MV-4-11 (cell line): ENCODE data around the gene RANBP10.
A peak's percentile ranks its signal among the peaks of the same experiment; 100 is the strongest.

Source experiments
- DNase-seq: peaks from one replicate; lab custom pipeline; 2025; lab: John Stamatoyannopoulos, UW

The RANBP10 gene

DNA sequence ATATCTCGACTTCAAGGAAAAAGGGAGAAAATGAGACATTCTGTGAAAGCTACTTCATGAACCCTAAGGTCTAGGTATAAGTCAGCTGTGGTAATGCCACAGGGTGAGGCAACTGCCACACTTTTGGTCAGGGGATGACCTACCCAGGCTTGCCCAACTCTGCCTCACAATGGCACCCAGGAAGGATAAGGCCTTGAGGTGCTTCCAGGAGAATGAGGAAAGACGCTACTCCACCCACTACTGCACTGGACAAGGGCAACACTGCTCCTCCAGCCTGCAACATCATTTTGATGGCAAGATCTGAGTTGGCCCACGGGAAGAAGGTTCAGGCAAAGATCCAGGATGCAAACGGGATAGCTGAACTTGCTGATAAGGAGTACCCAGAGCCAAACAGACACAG is 65.2 kb downstream of the RANBP10 start:
- no peak for DNase-seq

DNA sequence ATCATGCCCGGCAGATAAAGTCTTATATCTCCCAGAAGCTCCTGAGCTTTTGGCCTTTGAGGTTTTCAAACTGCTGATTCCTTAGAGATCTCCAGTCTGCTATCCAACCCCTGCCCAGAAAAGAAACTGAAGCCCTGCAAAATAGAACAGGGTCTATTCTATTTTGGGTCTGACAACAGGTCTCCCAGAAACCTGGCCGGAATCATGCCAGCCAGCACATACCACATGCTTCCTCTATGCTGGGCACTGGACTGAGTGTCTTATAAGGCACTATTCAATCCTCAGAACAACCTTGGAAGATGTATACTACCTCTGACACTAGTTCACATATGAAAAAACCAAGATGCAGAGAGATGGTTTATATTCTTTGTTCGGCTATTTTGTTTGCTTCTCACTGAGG is 66.0 kb downstream of the RANBP10 start:
- no peak for DNase-seq

DNA sequence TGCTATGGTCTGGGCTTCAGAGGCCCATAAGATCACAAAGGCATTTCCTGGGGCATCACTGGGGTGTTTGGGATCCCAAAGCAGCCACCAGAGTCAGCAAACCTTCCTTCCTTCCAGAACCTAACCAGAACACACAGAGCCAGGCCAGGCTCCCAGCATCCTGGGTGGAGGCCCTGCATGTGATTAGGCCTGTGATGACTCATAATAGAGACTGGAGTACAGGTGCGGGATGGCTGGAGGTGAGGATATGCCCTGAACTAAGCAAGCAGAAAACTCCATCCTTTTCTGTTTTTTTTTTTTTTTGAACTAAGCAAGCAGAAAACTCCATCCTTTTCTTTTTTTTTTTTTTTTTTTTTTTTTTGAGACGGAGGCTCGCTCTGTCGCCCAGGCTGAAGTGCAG is 69.5 kb downstream of the RANBP10 start:
- DNase-seq, result no peak

DNA sequence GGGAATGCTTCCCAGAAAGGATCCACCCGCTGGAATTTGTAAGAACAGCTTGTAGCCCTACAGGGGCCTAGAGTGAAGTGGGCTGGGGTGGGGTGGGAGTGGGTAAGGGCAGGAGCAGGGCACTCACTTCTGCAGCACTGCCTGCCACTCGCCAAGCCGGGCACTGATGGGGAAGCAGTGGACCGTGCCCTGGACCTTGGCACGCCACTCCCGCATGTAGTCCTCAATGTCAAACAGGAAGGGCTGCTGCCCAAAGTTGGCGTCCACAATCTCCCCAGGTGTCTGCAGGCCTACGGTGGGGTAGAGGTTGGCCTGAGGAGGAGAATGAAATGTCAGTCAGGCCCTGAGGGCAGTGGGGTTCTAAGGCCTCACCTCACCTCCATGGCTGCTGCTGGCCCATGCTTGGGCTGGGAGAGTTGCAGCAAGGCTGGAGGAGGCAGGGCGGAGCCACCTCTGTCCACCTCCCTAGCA is 71.6 kb downstream of the RANBP10 start:
- no peak for DNase-seq

DNA sequence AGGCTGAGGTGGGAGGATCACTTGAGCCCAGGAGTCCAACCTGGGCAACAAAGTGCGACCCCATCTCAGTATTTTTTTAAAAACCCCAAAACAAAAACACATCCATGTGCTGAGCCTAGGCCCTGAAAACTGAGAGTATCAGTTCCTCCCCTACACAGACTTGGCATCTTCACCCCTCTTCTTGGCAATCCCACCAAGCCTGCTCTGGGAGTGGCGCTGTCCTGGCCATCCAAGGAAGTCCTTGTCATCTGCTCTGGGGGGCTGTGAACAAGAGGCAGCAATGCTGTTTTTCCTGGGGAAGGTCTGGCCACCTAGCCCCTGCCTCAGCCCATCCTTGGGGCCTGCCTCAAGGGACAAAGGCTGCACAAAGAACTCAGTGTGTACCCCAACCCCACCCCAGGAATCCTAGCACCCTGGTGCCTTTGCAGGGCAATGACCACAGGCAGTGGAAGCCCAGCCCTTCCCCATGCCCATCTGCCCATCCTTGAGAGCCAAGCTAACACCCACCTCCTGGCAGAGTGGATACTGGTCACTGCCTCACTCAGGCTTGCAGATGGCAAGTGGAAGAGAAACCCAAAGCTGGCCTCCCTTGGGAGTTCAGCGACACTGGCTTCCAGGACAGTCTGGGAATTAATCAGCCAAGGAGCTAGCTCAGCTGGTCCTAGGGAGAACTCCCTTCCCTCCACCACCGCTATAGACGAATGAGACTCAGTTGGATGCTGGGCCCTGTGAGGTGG is 72.5 kb downstream of the RANBP10 start:
- DNase-seq, result no peak

DNA sequence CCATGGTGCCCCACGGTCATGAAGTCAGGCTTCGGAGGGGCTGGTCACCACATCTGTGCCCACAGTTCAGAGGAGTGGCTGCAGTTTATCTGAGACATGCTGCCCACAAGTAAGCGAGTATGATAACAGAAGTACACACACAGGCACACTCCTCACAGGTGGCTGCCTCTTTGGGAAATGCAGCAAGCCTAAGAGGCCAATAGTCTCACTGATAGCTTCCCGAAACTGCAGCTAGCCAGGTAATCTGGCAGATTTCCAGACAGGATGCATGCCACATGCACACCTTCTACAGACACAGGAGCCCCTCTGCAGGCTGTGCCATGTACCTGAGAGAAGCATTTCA is 74.6 kb downstream of the RANBP10 start:
- no peak for DNase-seq

DNA sequence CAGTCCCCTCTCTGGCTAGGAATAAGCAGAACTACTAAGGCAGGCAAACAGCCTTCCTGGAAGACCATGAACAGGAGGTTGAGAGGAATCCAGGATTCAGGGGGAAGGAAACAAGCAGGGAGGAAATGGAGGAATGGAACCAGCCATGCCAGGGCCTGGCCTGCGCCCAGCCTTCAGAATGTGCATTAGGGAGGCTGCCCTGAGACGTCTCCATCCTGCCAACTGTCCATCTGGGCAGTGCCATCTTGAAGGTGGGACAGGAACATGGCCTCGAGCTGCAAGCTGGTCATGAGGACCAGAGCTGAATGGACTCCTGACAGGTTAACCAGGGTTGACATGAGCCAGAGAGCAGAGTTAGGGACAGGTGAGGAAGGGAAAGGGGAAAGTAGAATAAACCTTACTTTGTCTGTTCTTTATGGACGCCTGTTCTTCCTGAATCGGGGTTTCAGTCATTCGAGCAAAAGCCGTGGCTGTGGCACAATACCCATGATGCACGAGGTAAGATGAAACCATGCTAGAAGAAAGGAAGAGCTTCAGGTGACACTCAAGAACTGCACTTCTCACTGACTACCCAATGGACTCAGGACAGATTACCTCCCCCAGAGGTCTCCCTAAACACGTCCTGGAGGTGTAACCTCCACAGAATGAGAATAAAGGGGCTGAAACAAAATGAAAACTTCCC is 75.1 kb downstream of the RANBP10 start:
- no peak for DNase-seq

DNA sequence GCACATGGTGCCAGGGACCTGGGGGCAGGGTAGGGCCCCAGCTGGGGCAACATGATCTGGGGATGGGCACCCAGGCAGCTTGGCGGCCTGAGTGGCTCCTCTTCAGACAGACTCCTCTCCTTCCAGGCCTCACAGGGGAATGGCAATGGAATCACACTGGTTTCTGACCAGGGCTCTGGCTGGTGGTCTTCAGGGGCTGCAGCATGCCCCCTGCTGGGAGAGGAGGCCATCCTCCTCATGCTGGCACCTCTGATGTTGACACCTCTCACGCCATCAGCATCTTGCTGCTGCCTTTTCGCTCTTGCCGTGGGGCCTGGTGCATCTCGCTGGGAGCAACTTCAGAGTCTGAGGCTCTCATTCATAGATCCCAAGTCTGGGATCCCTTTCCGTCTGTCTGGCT is 76.0 kb downstream of the RANBP10 start:
- DNase-seq, result no peak

DNA sequence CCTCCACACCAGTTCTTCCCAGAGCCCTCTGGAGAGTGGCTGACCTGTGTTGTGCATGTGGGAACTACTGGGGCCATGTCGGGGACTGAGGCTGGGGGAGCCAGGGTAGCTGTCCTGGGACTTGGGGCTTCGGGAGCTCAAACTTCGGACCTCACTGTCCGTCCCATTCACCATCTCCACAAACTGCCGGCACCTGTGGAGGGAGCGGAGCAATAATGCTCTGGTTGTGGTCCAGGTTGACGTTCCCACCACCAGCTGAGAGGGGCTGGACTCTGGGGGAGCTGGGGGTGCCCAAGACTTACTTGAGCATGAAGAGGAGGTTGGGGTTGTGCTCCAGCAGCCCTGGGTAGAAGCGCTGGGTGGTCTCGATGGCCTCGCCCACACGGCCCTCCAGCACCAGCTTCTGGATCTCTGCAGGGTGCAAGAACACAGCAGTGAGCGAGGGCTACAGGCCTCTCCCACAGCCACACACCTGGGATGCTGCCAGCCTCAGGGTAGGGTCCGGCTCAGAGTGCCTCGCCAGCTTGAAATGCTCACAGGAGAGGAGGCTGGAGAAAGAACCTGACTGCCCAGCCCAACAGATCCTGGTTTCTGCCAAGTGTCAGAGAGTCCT is 76.6 kb downstream of the RANBP10 start:
- DNase-seq, result no peak

DNA sequence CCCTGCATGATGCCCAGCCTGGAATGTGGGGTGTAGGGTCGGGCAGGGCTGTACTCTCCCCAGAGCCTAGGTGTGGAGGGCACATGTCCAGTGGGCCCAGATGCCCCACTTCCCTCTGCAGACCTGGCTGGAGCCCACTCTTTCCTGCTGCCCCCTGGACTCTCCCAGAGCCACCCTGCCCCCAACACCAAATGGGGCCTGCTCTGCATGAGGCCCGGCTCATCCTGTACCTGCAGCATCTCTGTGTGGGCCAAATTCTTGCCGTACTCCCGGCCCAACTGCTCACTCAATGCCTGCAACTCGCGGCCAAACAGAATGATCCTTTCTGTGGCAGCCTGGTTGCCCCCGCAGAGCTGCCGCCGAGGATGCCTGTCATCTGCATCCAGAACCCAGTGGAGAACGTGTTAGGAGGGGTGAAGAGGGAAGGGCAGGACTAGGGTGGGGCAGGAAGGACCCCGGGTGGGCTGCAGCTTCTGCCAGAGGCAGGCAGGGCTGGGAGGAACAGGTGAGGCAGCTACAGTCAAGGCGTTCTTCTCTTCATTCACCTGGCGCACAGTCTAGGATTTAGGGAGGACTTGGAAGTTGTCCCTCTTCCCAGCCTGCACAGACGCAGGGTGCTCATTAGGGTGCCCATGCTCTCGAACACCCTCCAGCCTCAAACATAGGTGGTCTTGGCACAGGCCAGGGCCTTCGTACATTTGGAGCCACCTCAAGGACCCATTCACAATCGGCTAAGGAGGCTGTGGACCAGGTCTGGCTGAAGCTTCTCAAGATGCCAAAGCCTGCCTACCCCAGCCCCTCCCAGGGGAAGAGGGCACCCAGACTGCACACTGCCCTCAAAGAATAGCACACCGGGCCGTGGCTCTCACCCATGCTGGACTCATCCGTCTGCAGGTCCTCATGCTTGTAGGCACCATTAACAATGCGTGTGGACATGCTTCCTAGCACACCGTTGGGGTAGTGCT is 78.6 kb downstream of the RANBP10 start:
- DNase-seq, result no peak

DNA sequence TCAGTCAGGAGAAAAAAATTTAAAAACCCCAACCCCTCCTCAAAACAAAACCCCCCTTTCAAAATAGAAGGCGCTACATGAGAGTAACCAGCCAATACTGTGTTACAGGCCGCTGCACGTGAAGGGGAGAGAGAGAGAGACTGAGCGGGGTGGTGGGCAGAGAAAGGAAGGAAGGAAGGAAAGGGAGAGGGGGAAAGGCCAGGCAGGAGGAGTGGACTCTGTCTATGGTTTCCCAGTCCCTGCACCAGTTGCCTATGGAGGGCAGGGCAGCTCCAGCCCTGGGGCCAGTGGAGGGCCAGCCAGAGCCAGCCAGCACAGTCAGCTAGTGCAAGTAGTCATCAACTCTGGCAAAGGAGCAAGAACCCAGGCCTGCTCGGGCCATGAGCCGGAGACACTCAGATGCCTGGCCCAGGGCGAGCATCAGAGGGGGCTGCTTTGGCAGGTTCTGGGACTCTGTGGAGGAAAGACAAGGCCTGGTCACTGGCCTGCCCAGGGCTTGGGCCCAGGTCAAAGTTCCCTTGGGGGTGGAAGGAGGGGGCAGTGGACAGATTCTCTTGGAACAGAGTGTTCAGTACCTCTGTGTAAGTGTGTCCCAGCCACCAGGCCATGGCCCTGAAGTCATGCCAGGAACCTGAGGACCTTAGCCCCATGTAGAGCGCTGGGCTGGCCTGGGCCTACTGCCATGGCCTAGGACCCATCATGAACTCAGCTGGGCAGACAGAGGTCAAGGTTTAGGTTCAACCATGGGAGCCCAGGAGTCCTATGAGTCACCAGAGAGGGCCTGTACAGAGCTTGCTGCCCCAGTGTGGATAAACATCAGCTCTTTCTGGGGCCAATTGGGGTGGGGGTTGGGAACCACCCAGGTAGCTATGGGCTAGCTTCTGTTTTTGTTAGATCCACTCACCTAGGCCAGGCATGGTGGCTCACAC is 80.0 kb downstream of the RANBP10 start:
- DNase-seq, result no peak

DNA sequence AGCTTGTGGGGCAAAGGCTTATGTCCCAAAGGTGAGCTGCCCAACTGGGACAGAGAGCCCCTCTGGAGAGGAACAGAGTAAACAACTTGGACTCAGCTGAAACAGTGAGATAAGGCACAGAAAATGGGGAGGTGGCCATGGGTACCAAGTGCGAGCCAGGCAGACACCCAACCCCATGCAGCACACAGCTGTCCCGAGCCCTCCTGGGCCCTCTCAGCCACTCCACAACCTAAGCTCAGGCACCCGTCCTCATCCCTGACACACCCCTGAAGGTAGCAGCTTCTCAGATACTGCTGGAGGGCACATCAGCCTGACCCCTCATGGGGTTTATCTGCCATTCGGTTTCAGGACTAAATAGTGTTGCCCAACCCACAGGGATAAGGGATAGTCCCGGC is 82.5 kb downstream of the RANBP10 start:
- no peak for DNase-seq

DNA sequence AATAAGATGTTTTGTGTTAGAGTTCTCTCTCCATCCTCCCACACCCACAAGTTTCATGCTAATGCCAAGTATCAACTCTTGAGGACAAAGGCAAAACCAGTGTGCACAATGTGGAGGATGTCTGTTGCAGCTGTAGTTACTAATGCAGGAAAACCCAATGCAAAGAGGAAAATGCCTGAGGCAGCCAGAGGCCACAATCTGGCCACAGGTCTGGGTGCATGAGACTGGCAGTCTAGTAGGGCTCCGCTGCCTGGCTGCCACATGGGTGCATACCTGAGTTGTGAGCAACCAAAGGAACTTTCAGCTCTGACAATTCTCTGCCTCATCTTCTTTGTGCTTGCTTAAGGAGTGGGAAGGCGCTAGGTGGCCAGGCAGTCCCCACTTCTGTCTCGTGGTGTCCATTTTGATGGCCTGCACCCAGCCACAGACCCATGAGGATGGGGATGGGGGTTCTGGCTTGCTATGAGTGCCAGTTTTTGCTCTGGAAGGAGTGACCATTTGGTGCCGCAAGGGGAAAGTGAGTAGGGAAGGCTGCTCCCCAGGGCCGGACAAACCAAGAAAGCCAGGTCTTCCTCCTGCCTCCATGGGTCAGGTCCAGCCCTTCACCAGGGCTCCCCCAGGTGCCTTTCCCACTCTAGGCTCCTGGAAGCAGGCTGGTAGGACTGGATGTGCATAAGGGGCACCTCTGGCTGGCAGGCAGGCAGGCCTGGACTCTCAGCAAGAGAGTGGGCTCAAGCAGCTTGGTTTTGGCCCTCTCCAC is 83.0 kb downstream of the RANBP10 start:
- DNase-seq, result no peak

DNA sequence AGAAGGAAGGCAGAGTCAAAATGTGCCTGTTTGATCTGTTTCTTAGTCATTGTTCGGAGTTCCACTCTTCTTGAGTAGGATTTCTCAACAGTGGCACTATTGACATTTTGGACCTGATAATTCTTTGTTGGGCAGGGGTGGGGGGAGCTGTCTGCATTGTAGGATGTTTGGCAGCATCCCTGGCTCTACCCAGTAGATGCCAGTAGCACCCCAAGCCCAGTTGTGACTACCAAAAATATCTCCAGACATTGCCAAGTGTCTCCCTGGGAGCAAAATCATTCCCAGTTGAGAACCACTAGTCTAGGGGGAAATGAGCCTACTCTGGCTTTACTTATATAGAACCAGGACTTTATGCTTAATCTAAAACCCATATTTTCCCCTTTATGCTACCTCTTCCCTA is 86.1 kb downstream of the RANBP10 start:
- DNase-seq, result no peak

DNA sequence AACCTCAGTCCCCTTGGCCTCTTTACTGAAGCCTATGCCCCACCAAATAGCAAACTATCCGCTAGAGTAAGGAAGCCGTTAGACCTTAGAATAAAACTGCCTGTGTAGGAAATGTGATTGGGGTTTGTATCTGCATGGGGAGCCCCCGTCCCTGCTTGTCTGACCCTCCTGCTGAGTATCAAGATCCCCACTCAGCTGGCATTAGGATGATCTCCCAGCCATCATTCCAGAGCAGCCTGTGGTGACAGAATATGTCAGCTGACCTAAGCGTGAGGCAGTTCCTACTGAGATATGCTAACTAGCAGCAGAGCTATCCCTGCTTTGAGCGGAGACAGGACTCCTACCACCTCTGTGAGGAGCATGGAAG is 86.6 kb downstream of the RANBP10 start:
- DNase-seq, result peak; percentile 36

DNA sequence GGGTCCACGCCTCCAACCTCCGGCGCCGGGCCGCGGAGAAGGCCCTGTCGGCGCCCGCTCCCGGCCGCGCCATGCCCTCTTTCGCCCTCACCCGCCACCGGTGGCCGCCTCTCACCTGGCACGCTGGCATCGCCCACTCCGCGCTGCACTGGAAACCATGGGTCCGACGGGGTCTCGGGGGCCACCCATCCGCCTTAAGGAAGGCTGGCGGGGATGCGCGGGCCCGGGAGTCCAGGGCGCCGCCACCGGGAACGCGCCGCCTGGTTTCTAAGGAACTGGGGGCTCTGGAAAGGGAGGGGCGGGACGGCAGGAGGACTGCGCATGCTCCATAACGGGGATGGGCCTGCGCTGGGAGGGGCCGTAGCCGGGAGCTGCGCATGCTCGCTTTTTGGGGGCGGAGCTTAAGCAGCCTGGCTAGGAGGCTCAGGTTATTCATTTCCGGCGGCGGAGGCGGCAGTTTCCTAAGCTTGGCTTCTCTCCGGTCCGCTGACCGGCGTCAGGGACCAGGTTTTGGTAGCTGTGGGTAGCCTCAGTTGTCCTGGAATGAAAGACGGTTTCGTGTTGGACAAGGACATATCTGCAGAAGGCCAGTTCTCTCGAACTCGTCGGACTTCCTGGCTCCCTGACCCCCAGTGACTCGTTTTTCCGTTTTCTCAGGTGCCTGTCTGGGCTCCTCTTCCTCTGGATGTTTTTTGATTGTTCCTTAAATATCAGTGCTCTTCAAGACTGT is 87.1 kb downstream of the RANBP10 start, which contains the start of gene GFOD2:
Gene GFOD2, minus strand, starts transcription at position 269 of the 730 bp plus-strand sequence. CDS start 33,601 bp downstream, outside the sequence.
- DNase-seq, result peak; percentile 92

DNA sequence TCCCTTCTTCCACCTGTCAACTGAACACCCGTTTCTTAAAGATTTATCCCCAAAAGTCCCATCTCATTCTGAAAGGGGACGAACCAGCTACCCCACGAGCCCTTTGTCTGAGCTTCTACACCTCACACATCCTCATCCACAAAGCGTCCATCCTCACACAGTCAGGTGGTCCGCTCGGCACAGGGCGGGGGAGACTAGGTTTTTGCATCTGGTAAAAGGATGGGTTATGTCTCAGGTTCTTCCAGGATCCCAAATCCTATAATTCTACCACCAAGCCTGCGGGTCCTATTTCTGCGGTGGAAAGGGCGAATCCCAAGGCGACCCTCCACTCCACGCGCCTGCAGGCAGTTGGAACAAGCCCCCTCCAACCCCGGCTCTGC is 87.7 kb downstream of the RANBP10 start:
- DNase-seq, result no peak

DNA sequence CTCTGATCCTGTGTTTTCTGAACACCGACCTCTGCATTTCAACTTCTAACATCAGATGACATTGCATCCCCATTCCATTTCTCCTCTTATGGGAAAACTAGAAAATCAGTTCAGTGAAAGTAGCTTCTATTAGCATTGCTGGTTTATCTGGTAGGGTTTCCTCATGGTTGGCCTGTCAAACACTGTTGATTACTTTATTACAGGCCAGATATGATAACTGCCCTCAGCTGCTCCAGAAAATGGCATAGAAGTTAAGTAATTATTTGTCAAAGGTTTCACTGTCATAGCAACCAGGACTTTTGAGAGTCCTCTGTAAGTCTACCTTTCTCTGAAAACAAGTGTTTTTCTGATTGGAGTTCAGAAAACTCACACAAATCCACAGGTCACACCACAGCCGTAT is 90.3 kb downstream of the RANBP10 start:
- DNase-seq, result no peak

DNA sequence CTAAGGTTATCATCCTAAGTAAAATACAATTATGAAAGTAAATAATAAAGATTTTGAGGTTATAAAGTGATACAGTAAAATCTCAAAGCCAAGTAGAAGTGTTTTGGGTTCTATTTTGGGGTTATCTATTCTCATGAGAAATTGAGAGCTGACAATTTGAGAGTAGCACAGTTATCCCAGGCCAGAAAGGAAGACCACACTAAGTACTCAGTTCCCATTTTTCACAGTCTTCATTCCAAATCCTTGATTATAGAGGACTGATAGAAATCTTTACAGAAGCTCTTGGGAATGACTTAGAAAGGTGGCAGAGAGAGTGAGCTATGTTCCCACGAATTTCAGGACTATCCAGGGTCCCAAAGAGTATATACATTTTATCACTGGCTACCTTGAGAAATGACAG is 91.8 kb downstream of the RANBP10 start:
- DNase-seq, result peak; percentile 22
